Testis (tissue), 3 donors: ENCODE measurements around the gene MANF. TPM values are rescaled to one million over a fixed set of nuclear protein-coding genes. Genes with fewer than 3 reads are reported as not detected.

Experiments used
- DNase-seq: peaks from one replicate; pipeline ENCODE4 v3.0.0-alpha.2; 2019
- H3K27ac ChIP-seq, 2 donors: fragments of 200-600 bp; sonication (generic); one replicate each; pipeline ENCODE4 v1.5.1; 2019
- H3K27me3 ChIP-seq: fragments of 200-600 bp; sonication (generic); one replicate; pipeline ENCODE4 v1.5.1; 2019
- H3K36me3 ChIP-seq: fragments of 200-600 bp; sonication (generic); one replicate; pipeline ENCODE4 v1.5.1; 2017; ENCODE audit warnings: low read depth; ENCODE audit errors: missing control alignments
- H3K4me1 ChIP-seq: fragments of 200-600 bp; sonication (generic); one replicate; pipeline ENCODE4 v1.5.1; 2019
- H3K4me3 ChIP-seq, 2 donors: fragments of 200-600 bp; sonication (generic); one replicate each; pipeline ENCODE4 v1.5.1; 2017 to 2019
- H3K9me3 ChIP-seq: fragments of 200-600 bp; sonication (generic); one replicate; pipeline ENCODE4 v1.5.1; 2017
- CTCF ChIP-seq, 3 experiments: fragments of 450-650 bp in 2 of 3; fragments of 200-600 bp in 1 of 3; sonication (generic) in 1 of 3; IDR thresholded peaks; one replicate each; pipeline ENCODE4 v1.5.1; 2016 to 2019; ENCODE audit warnings: antibody characterized with exemption in 3 of 3, mild to moderate bottlenecking in 2 of 3, moderate library complexity in 1 of 3
- POLR2A ChIP-seq: fragments of 450-650 bp; IDR thresholded peaks from one replicate; pipeline ENCODE4 v1.6.1; 2017; ENCODE audit warnings: antibody characterized with exemption, mild to moderate bottlenecking, moderate library complexity
- WGBS, 2 donors: methylation state at CpG; one replicate each; pipeline ENCODE4 v1.1.5; 2018; 5-methylcytosine and 5-hydroxymethylcytosine counted together
- intact Hi-C: fragments of 100-400 bp; cut with DNase I; formaldehyde crosslinking; loops from one replicate; pipeline ENCODE4 v1.15.1; 2023; ENCODE audit warnings: low total_unique reads
- polyA plus RNA-seq: library from polyadenylated mRNA; stranded (reverse); fragments of 350-450 nt; fragmentation: Illumina TruSeq; extraction: RNeasy Lipid Tissue Mini Kit (QIAGEN cat#74804); gene quantifications from one replicate; pipeline ENCODE4 v1.2.3, GENCODE V29; 2014; ENCODE audit warnings: low read depth, low replicate concordance; ENCODE audit not compliant: insufficient read depth
- total RNA-seq, 2 donors: library from RNA; depleted of rRNA; stranded (reverse); fragments of >200 nt; gene quantifications; one replicate each; pipeline ENCODE4 v1.2.3, GENCODE V29; 2016

The MANF gene
- total and polyA plus RNA-seq, 3 donors from 2014 or later = 48.6 to 167 (median 62.8) TPM

GRCh38 chr3:51355891-51356578, 29.1 kb upstream of the MANF start:
- Histone ChIP-seq H3K4me1 (no peaks in the 10 kb centered on the region), H3K36me3 (no peaks in the 10 kb centered on the region), H3K27me3 (no peaks in the 10 kb centered on the region), H3K4me3 (no peak overlapping the region), H3K27ac (no peak overlapping the region), H3K9me3 (no peaks in the 10 kb centered on the region)
- no peak for DNase-seq
- intact Hi-C loops = no loop called here
- TF ChIP-seq POLR2A = no peak
- TF ChIP-seq CTCF (IDR thresholded peaks at IDR 0.05) = no peak
- WGBS, 2 donors = 79 to 80% methylated on average over 8 of the region's 8 CpGs

- no peak for DNase-seq
- Histone ChIP-seq H3K9me3 (no peaks in the 10 kb centered on the region), H3K27me3 (no peaks in the 10 kb centered on the region), H3K4me1 (no peaks in the 10 kb centered on the region), H3K27ac (no peak overlapping the region), H3K4me3 (no peak overlapping the region), H3K36me3 (no peaks in the 10 kb centered on the region)
- intact Hi-C loops = no loop called here
- TF ChIP-seq POLR2A (no peak), CTCF (IDR thresholded peaks at IDR 0.05) (no peak)
- WGBS, 2 donors = 70 to 78% methylated on average over 4 of the region's 4 CpGs
These were observed 27.2 kb upstream of the MANF start for GRCh38 chr3:51357856-51358255.

- WGBS, 2 donors = 85 to 88% methylated on average over 3 of the region's 3 CpGs
- Histone ChIP-seq H3K4me3 (no peak overlapping the region), H3K9me3 (no peaks in the 10 kb centered on the region), H3K27me3 (no peaks in the 10 kb centered on the region), H3K27ac (no peak overlapping the region), H3K4me1 (no peaks in the 10 kb centered on the region), H3K36me3 (no peaks in the 10 kb centered on the region)
- intact Hi-C loops = no loop called here
- TF ChIP-seq CTCF (IDR thresholded peaks at IDR 0.05) = no peak
- TF ChIP-seq POLR2A = no peak
- DNase-seq = no peak
These were observed 26.1 kb upstream of the MANF start for GRCh38 chr3:51358981-51359380.

- Histone ChIP-seq H3K4me3 (no peak overlapping the region), H3K27ac (no peak overlapping the region), H3K4me1 (no peaks in the 10 kb centered on the region), H3K27me3 (no peaks in the 10 kb centered on the region), H3K9me3 (no peaks in the 10 kb centered on the region), H3K36me3 (no peaks in the 10 kb centered on the region)
- TF ChIP-seq CTCF (IDR thresholded peaks at IDR 0.05) (no peak), POLR2A (no peak)
- 86 to 100% methylated on average over 3 of the region's 3 CpGs for WGBS, 2 donors
- DNase-seq = no peak
- intact Hi-C loops = no loop called here
These were observed 24.3 kb upstream of the MANF start for GRCh38 chr3:51360806-51361205.

- intact Hi-C loops = no loop called here
- Histone ChIP-seq H3K4me1 (no peaks in the 10 kb centered on the region), H3K36me3 (no peaks in the 10 kb centered on the region), H3K27me3 (no peaks in the 10 kb centered on the region), H3K9me3 (no peaks in the 10 kb centered on the region), H3K4me3 (no peak overlapping the region), H3K27ac (no peak overlapping the region)
- DNase-seq = no peak
- TF ChIP-seq POLR2A (no peak), CTCF (IDR thresholded peaks at IDR 0.05) (no peak)
- 93 to 100% methylated on average over 3 to 6 of the region's 6 CpGs for WGBS, 2 donors
These were observed 23.3 kb upstream of the MANF start for GRCh38 chr3:51361746-51362145.
